WERI-Rb-1 (cell line): ENCODE results near the gene SNX27.
A peak's percentile ranks its signal among the peaks of the same experiment; 100 is the strongest.

Experiments used
- DNase-seq: peaks from one replicate; pipeline ENCODE4 v3.0.0-alpha.2; 2020
- H3K27ac ChIP-seq: fragments of 250-450 bp; sonication (Bioruptor Pico); 2 replicates; pipeline ENCODE4 v1.5.1; 2020; ENCODE audit warnings: mild to moderate bottlenecking, moderate library complexity
- H3K27me3 ChIP-seq: fragments of 250-450 bp; sonication (Bioruptor Pico); 2 replicates; pipeline ENCODE4 v1.5.1; 2021; ENCODE audit warnings: mild to moderate bottlenecking, low read depth, moderate library complexity; ENCODE audit not compliant: insufficient read depth, severe bottlenecking
- H3K36me3 ChIP-seq: fragments of 250-450 bp; sonication (Bioruptor Pico); 2 replicates; pipeline ENCODE4 v1.5.1; 2020; ENCODE audit warnings: mild to moderate bottlenecking, moderate library complexity
- H3K4me3 ChIP-seq: 2 replicates; pipeline ENCODE4 v1.5.1; 2011; ENCODE audit warnings: low read depth, mild to moderate bottlenecking, control low read depth, low read length
- H3K9me3 ChIP-seq: fragments of 250-450 bp; sonication (Bioruptor Pico); 2 replicates; pipeline ENCODE4 v1.5.1; 2021; ENCODE audit warnings: mild to moderate bottlenecking, moderate library complexity; ENCODE audit not compliant: severe bottlenecking
- CTCF ChIP-seq: IDR thresholded peaks from 2 replicates; pipeline ENCODE4 v1.5.1; 2011; ENCODE audit warnings: low read depth, mild to moderate bottlenecking, control low read depth, inconsistent platforms, low read length

The SNX27 gene

GRCh38 chr1:151606384-151606783, 5.5 kb upstream of the SNX27 start:
- H3K9me3 ChIP-seq, result peaks cover 4% of the 10 kb centered on the region
- H3K4me3 ChIP-seq, result no peak overlapping the region
- H3K27me3 ChIP-seq, result no peaks in the 10 kb centered on the region
- no peak for TF ChIP-seq CTCF
- H3K36me3 ChIP-seq, result no peaks in the 10 kb centered on the region
- no peak for DNase-seq
- no peak overlapping the region for H3K27ac ChIP-seq

- Histone ChIP-seq H3K27ac (no peak overlapping the region), H3K4me3 (no peak overlapping the region), H3K36me3 (peaks cover under 1% of the 10 kb centered on the region), H3K27me3 (no peaks in the 10 kb centered on the region), H3K9me3 (peaks cover under 1% of the 10 kb centered on the region)
- DNase-seq, result no peak
- TF ChIP-seq CTCF, result no peak
Measured at GRCh38 chr1:151606857-151607256, 5.0 kb upstream of the SNX27 start.

DNA sequence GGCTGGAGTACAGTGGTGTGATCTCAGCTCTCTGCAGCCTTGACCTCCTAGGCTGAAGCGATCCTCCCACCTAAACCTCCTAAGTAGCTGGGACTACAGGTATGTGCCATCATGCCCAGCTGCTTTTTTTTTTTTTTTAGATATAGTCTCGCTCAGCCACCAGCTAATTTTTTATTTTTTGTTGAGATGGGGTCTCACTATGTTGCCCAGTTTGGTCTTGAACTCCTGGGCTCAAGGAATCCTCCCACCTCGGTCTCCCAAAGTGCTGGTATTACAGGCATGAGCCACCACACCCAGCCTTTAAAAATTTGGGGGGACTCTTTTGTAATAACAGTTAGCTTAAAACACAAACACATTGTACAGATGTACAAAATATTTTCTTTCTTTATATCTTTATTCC, 1.7 kb upstream of the SNX27 start:
- peaks cover 15% of the 10 kb centered on the region for H3K36me3 ChIP-seq
- H3K27ac ChIP-seq, result no peak overlapping the region
- no peaks in the 10 kb centered on the region for H3K9me3 ChIP-seq
- H3K4me3 ChIP-seq, result no peak overlapping the region
- no peaks in the 10 kb centered on the region for H3K27me3 ChIP-seq
- no peak for DNase-seq
- no peak for TF ChIP-seq CTCF

- H3K27me3 ChIP-seq, result no peaks in the 10 kb centered on the region
- no peak for DNase-seq
- H3K36me3 ChIP-seq, result peaks cover 15% of the 10 kb centered on the region
- no peaks in the 10 kb centered on the region for H3K9me3 ChIP-seq
- H3K4me3 ChIP-seq, result peak overlapping the region; percentile 88
- no peak for TF ChIP-seq CTCF
- peak overlapping the region; percentile 95; the same call in 1 of the 2 replicates for H3K27ac ChIP-seq
Measured at GRCh38 chr1:151611288-151611790, 511 bp upstream of the SNX27 start.

- Histone ChIP-seq H3K36me3 (peaks cover 22% of the 10 kb centered on the region), H3K27ac (peak overlapping the region; percentile 95), H3K9me3 (no peaks in the 10 kb centered on the region), H3K4me3 (peak overlapping the region; percentile 88), H3K27me3 (no peaks in the 10 kb centered on the region)
- TF ChIP-seq CTCF, result 0 out of 2 replicates have a peak, but pooled peaks have one; percentile 19
- peak; percentile 66 for DNase-seq
Measured at GRCh38 chr1:151612501-151613281, 841 bp downstream of the SNX27 start.
